Kidney epithelial cell (primary cell): ENCODE data around the gene LRWD1. TPM values are rescaled to one million over a fixed set of nuclear protein-coding genes. Genes with fewer than 3 reads are reported as not detected.
A peak's percentile ranks its signal among the peaks of the same experiment; 100 is the strongest.

Experiments used
- DNase-seq: peaks from one replicate; pipeline ENCODE4 v3.0.0-alpha.2; 2010; ENCODE audit warnings: low read depth
- H3K27me3 ChIP-seq: 2 replicates; pipeline ENCODE4 v1.6.0; 2011; ENCODE audit warnings: low read length; ENCODE audit not compliant: control insufficient read depth, insufficient read depth
- H3K36me3 ChIP-seq: 2 replicates; pipeline ENCODE4 v1.5.1; 2011; ENCODE audit warnings: low read length; ENCODE audit not compliant: control insufficient read depth, insufficient read depth
- H3K4me3 ChIP-seq: 2 replicates; pipeline ENCODE4 v1.5.1; 2011; ENCODE audit warnings: low read depth, mild to moderate bottlenecking, control low read depth, low read length
- total RNA-seq: library from RNA; depleted of rRNA; stranded (reverse); fragments of >200 nt; gene quantifications from 2 replicates; pipeline ENCODE4 v1.2.3, GENCODE V29; 2015
- TF ChIP-seq, protein P1 (sequence below): IDR thresholded peaks from 2 replicates; pipeline ENCODE4 v1.5.1; 2011; ENCODE audit warnings: mild to moderate bottlenecking, moderate library complexity, low read length, control low read depth, inconsistent platforms; ENCODE audit not compliant: insufficient read depth, poor library complexity, severe bottlenecking

The LRWD1 gene
- total RNA-seq, 1 donor from 2014 or later, result 38.0 TPM

DNA sequence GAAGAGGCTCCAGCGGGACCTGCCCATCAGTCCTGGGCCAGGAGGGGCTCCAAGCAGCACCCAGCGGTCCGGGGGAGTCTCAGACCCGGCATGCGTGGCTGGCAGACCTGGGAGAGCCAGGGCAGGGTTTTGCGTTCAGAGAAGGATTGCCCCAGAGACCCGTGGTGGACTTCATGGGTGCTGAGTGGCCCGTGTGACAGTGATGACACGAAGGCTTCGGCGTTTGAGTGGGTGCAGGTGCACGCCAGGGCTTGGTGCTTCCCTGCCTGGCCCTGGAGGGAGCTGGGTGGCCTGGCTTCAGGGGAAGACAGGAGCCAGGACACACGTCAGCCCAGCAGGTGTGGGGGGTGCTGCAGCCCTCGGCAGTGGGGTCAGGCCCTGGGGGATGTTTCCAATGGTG, 17.5 kb upstream of the LRWD1 start:
- Histone ChIP-seq H3K4me3 (no peak overlapping the region), H3K27me3 (no peaks in the 10 kb centered on the region), H3K36me3 (peaks cover 2% of the 10 kb centered on the region)
- TF ChIP-seq, protein P1, sequence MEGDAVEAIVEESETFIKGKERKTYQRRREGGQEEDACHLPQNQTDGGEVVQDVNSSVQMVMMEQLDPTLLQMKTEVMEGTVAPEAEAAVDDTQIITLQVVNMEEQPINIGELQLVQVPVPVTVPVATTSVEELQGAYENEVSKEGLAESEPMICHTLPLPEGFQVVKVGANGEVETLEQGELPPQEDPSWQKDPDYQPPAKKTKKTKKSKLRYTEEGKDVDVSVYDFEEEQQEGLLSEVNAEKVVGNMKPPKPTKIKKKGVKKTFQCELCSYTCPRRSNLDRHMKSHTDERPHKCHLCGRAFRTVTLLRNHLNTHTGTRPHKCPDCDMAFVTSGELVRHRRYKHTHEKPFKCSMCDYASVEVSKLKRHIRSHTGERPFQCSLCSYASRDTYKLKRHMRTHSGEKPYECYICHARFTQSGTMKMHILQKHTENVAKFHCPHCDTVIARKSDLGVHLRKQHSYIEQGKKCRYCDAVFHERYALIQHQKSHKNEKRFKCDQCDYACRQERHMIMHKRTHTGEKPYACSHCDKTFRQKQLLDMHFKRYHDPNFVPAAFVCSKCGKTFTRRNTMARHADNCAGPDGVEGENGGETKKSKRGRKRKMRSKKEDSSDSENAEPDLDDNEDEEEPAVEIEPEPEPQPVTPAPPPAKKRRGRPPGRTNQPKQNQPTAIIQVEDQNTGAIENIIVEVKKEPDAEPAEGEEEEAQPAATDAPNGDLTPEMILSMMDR, result no peak
- no peak for DNase-seq

DNA sequence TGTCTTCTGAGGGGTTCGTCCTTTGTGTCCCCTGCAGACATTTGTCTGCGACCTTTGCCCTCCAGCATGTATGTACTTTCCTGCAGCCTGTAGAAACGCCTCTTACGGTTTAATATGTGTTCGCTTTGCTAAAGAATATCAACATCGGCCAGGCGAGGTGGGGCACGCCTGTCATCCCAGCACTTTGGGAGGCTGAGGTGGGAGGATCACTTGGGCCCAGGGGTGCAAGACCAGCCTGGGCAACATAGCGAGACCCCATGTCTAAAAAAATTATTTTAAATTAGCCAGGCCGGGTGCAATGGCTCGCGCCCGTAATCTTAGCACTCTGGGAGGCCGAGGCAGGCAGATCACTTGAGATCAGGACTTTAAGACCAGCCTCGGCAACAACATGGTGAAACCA, 15.6 kb upstream of the LRWD1 start:
- Histone ChIP-seq H3K36me3 (peaks cover 2% of the 10 kb centered on the region), H3K27me3 (no peaks in the 10 kb centered on the region), H3K4me3 (no peak overlapping the region)
- TF ChIP-seq, protein P1, result no peak
- DNase-seq, result no peak

DNA sequence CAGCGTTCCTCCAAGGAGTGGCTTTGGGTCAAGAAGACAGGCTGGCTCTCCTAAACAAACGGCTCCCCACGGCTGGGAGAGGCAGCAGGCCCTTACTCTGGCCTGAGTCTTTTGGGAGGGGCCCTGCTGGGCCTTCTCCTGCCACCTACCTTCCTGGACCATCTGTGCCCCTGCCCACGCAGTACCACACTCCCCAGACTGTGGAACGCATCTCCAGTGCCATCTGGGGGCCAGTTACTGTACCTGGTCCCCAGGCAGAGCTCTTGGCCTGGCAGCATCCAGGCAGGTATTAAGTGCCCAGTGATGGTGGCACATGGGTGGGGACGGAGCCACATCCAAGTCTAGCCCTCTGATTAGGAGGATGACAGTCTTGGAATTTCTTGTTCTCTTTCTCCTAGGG, 14.5 kb upstream of the LRWD1 start:
- DNase-seq, result no peak
- Histone ChIP-seq H3K27me3 (no peaks in the 10 kb centered on the region), H3K4me3 (no peak overlapping the region), H3K36me3 (peaks cover 2% of the 10 kb centered on the region)
- TF ChIP-seq, protein P1, result peak; percentile 25

DNA sequence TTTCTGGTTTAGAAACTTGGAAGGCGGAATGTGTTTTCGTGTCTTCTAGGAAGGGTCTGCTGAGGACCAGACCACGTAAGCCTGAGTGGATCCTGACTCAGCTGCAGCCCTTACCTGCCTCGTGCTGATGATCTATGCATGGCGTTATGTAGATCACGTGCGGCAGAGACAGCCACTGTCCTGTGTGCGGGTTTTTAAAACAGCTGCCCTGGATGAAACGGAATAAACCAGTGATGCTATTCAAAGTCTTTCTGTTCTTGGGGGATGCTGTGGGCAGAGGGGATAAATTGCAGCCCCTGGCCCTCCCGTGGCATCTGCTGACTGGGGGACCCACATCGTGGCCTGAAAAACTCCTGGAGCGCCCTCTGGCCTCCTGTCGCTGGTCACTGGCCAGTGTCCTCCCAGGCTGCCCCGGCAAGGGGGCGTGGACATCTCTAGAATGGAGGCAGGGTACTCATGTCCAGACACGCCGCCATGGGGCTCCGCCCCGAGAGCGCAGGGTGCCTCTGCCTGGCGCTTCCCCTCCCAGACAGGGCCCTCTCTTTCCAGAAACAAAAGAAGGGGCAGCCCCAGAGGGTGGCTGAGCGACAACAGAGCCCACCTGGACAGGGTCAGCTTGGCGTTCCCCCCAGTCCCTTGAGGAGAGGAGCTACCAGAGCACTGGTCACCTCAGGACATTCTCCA, 13.3 kb upstream of the LRWD1 start:
- no peak overlapping the region for H3K4me3 ChIP-seq
- no peaks in the 10 kb centered on the region for H3K27me3 ChIP-seq
- no peak for DNase-seq
- TF ChIP-seq, protein P1, result no peak
- H3K36me3 ChIP-seq, result peaks cover 2% of the 10 kb centered on the region

DNA sequence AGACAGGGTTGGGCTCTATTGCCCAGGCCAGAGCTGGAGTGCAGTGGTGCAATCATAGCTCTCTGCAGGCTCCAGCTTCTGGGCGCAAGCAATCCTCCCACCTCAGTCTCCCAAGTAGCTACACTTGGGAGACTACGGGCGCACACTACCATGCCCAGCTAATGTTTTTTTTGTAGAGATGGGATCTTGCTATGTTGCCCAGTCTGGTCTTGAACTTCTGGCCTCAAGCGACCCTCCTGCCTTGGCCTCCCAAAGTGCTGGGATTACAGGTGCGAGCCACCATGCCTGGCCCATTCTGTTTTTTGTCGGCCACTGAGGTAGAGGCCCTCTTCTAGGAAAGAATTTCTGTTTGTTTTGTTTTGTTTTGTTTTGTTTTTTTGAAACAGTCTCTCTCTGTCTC, 12.3 kb upstream of the LRWD1 start:
- TF ChIP-seq, protein P1, result no peak
- Histone ChIP-seq H3K4me3 (no peak overlapping the region), H3K36me3 (peaks cover 1% of the 10 kb centered on the region), H3K27me3 (no peaks in the 10 kb centered on the region)
- no peak for DNase-seq

DNA sequence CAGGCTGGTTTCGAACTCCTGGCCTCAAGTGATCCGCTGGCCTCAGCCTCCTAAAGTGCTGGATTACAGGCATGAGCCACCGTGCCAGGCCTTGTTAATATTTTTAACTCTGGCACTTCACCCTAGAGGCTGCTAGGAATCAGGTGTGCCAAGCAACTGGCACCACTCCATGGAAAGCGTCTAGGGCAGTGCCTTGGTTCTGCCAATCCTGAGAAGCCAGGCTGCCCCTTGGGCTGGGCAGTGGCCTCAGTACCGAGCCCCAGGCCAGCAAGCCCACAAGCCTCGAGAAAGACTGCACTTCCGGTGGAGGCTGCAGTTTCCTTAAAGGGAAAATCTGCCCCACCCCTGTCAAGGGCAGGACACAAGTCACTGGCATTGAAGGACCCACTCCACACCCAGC, 11.5 kb upstream of the LRWD1 start:
- Histone ChIP-seq H3K27me3 (no peaks in the 10 kb centered on the region), H3K36me3 (peaks cover 3% of the 10 kb centered on the region), H3K4me3 (no peak overlapping the region)
- TF ChIP-seq, protein P1, result no peak
- no peak for DNase-seq
